Hindlimb muscle (tissue), 1 donor: ENCODE measurements around the gene IGF1R. TPM values are rescaled to one million over a fixed set of nuclear protein-coding genes. Genes with fewer than 3 reads are reported as not detected.

Experiments used
- DNase-seq: peaks from one replicate; pipeline ENCODE4 v3.0.0-alpha.2; 2013
- polyA plus RNA-seq: library from polyadenylated mRNA; unstranded; fragments of 120-200 nt; gene quantifications from one replicate; pipeline ENCODE4 v1.2.1, GENCODE V29; 2013; ENCODE audit not compliant: insufficient read length

The IGF1R gene
- polyA plus RNA-seq, 1 donor: 18.3 TPM

- DNase-seq: no peak
Measured at GRCh38 chr15:98861188-98861587, 212.8 kb downstream of the IGF1R start.

- DNase-seq: no peak
Measured at GRCh38 chr15:98863983-98864382, 215.6 kb downstream of the IGF1R start.

GRCh38 chr15:98865397-98866339 lies 217.3 kb downstream of the IGF1R start:
- peak; percentile 85 for DNase-seq

- no peak for DNase-seq
Measured at GRCh38 chr15:98866511-98866910, 218.2 kb downstream of the IGF1R start.

GRCh38 chr15:98868564-98868963 lies 220.2 kb downstream of the IGF1R start:
- no peak for DNase-seq

GRCh38 chr15:98870788-98871187 lies 222.4 kb downstream of the IGF1R start:
- DNase-seq: no peak

- DNase-seq: no peak
Measured at GRCh38 chr15:98872774-98873173, 224.4 kb downstream of the IGF1R start.

- DNase-seq: no peak
Measured at GRCh38 chr15:98873441-98874218, 225.3 kb downstream of the IGF1R start.

- DNase-seq: no peak
Measured at GRCh38 chr15:98874370-98874769, 226.0 kb downstream of the IGF1R start.

- DNase-seq: no peak
Measured at GRCh38 chr15:98874773-98875172, 226.4 kb downstream of the IGF1R start.

GRCh38 chr15:98875309-98875708 lies 227.0 kb downstream of the IGF1R start:
- DNase-seq: no peak

GRCh38 chr15:98876451-98877369 lies 228.4 kb downstream of the IGF1R start:
- no peak for DNase-seq

GRCh38 chr15:98878172-98878571 lies 229.8 kb downstream of the IGF1R start:
- no peak for DNase-seq

- no peak for DNase-seq
Measured at GRCh38 chr15:98878862-98879261, 230.5 kb downstream of the IGF1R start.

GRCh38 chr15:98881526-98882520 lies 233.5 kb downstream of the IGF1R start:
- DNase-seq: peak; percentile 26

GRCh38 chr15:98883478-98883877 lies 235.1 kb downstream of the IGF1R start:
- DNase-seq: no peak

GRCh38 chr15:98884894-98885293 lies 236.6 kb downstream of the IGF1R start:
- DNase-seq: no peak

- no peak for DNase-seq
Measured at GRCh38 chr15:98887976-98888375, 239.6 kb downstream of the IGF1R start.

- no peak for DNase-seq
Measured at GRCh38 chr15:98888820-98889479, 240.6 kb downstream of the IGF1R start.

- no peak for DNase-seq
Measured at GRCh38 chr15:98889930-98890695, 241.8 kb downstream of the IGF1R start.
